IPS DF 6.9 (cell line): ENCODE results near the gene GIPC2.

ENCODE experiments used
- DNase-seq: peaks from one replicate; pipeline ENCODE4 v3.0.0-alpha.2; 2013; ENCODE audit warnings: low read depth, low spot score
- H3K27ac ChIP-seq: one replicate; pipeline ENCODE4 v1.5.1; 2013; ENCODE audit warnings: low read length, control low read depth
- H3K27me3 ChIP-seq: 2 replicates; pipeline ENCODE4 v1.6.1; 2013; ENCODE audit warnings: mild to moderate bottlenecking, low read length; ENCODE audit not compliant: control insufficient read depth, insufficient read depth
- H3K36me3 ChIP-seq: 2 replicates; pipeline ENCODE4 v1.6.1; 2013; ENCODE audit warnings: low read length; ENCODE audit not compliant: control insufficient read depth, insufficient read depth
- H3K4me1 ChIP-seq: 2 replicates; pipeline ENCODE4 v1.6.1; 2013; ENCODE audit warnings: low read length; ENCODE audit not compliant: control insufficient read depth, insufficient read depth
- H3K4me3 ChIP-seq: 2 replicates; pipeline ENCODE4 v1.5.1; 2013; ENCODE audit warnings: mild to moderate bottlenecking, low read length
- H3K9me3 ChIP-seq: 2 replicates; pipeline ENCODE4 v1.6.1; 2013; ENCODE audit warnings: low read length, inconsistent platforms; ENCODE audit not compliant: control insufficient read depth, insufficient read depth
- WGBS: extraction: QIAGEN DNeasy Blood & Tissue Kit; methylation state at CpG from one replicate; pipeline ENCODE4 v1.1.7; 2013; ENCODE audit warnings: mixed read lengths, missing lambda C conversion rate; ENCODE audit not compliant: insufficient read length, insufficient coverage; 5-methylcytosine and 5-hydroxymethylcytosine counted together

GIPC2 gene

GRCh38 chr1:78036450-78036849, 9.3 kb upstream of the GIPC2 start:
- Histone ChIP-seq H3K27ac (no peak overlapping the region), H3K36me3 (no peaks in the 10 kb centered on the region), H3K4me3 (no peak overlapping the region), H3K4me1 (no peaks in the 10 kb centered on the region), H3K9me3 (no peaks in the 10 kb centered on the region), H3K27me3 (no peaks in the 10 kb centered on the region)
- no CpG with 5 or more reads among the region's 5 CpGs for WGBS
- no peak for DNase-seq

DNA sequence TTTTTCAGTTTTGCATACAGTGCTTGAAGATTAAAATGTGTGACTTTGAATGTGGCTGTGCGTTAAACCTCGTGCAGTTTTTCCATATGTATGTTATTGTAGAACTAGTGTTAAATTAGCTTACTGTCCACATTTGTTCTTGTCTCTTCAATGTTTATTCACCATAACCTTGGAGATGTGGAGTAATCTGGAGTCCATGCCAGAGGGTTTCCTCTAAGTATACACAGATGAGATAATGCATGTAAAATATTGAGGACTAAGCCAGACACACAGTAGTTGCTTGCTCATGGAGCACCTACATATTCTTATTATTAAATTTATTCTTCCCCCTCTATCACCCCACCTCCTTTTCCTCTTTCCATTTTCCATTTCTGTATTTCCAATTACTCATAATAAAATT, 7.7 kb upstream of the GIPC2 start:
- no CpG with 5 or more reads among the region's 2 CpGs for WGBS
- Histone ChIP-seq H3K9me3 (no peaks in the 10 kb centered on the region), H3K27ac (no peak overlapping the region), H3K36me3 (no peaks in the 10 kb centered on the region), H3K27me3 (no peaks in the 10 kb centered on the region), H3K4me3 (no peak overlapping the region), H3K4me1 (no peaks in the 10 kb centered on the region)
- no peak for DNase-seq

GRCh38 chr1:78038491-78038939, 7.3 kb upstream of the GIPC2 start:
- no peaks in the 10 kb centered on the region for H3K9me3 ChIP-seq
- no peaks in the 10 kb centered on the region for H3K36me3 ChIP-seq
- H3K4me1 ChIP-seq, result no peaks in the 10 kb centered on the region
- no peak overlapping the region for H3K27ac ChIP-seq
- H3K4me3 ChIP-seq, result no peak overlapping the region
- no peaks in the 10 kb centered on the region for H3K27me3 ChIP-seq
- no peak for DNase-seq

DNA sequence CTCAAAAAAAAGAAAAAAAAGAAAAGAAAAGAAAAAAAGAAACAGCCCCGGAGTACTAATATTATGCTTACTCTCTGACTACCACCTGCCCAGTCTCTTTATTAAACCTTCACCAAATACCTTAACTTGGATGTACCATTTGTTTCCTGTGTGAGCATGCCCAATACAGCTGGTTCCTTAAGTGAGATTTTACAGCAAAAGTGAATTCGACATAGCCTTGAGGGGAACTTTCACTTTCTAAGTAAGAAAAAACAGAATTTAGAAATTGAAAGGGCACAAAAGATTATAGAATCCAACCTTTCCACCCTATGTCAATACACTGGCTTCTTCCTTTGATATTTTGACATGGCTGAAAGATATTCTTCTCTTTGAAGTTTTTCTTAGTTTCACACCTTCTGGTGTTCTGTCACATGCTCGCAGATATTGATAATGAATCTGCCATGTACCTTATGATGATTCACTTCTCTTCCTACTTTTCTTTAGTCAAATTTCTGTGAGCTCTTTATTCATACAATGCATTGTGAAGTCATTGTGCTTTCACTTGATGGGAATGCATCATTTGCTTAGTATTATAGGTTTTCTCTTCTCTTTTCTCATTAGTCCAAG, 5.2 kb upstream of the GIPC2 start:
- Histone ChIP-seq H3K9me3 (no peaks in the 10 kb centered on the region), H3K4me3 (no peak overlapping the region), H3K4me1 (no peaks in the 10 kb centered on the region; the same call in 1 of the 2 replicates), H3K36me3 (no peaks in the 10 kb centered on the region), H3K27me3 (no peaks in the 10 kb centered on the region), H3K27ac (no peak overlapping the region)
- no peak for DNase-seq
- WGBS, result no CpG with 5 or more reads among the region's 3 CpGs

GRCh38 chr1:78043436-78043835, 2.3 kb upstream of the GIPC2 start:
- Histone ChIP-seq H3K4me1 (no peaks in the 10 kb centered on the region; the same call in 1 of the 2 replicates), H3K27me3 (peaks cover 5% of the 10 kb centered on the region; the same call in 1 of the 2 replicates), H3K36me3 (no peaks in the 10 kb centered on the region), H3K9me3 (no peaks in the 10 kb centered on the region), H3K4me3 (no peak overlapping the region), H3K27ac (no peak overlapping the region)
- WGBS, result no CpG with 5 or more reads among the region's 3 CpGs
- DNase-seq, result no peak

- WGBS, result no CpG with 5 or more reads among the region's 14 CpGs
- Histone ChIP-seq H3K9me3 (no peaks in the 10 kb centered on the region), H3K4me1 (no peaks in the 10 kb centered on the region; the same call in 1 of the 2 replicates), H3K36me3 (no peaks in the 10 kb centered on the region), H3K4me3 (peak overlapping the region; percentile 55; the same call in 1 of the 2 replicates), H3K27ac (no peak overlapping the region), H3K27me3 (peaks cover 5% of the 10 kb centered on the region; the same call in 1 of the 2 replicates)
- no peak for DNase-seq
Observed at GRCh38 chr1:78044796-78045562, 787 bp upstream of the GIPC2 start.

DNA sequence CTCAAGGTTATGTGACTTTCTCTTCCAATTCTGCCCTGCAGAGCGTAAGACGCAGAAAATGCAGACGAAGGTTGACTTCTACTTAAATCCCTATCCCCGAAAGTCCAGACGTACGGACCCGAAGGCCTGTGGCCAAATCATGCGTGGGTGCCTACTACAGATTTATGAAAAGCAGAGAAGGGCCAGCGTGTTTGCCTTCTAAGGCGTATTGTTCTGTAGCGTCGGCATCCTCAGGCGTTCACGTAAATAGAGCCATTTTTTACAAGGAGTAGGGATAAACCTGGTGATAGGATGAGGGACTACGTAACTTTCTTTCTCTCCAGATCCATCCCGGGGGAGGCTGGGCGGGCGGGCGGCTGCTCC, 222 bp upstream of the GIPC2 start:
- Histone ChIP-seq H3K27ac (no peak overlapping the region), H3K4me3 (peak overlapping the region; percentile 55; the same call in 1 of the 2 replicates), H3K4me1 (no peaks in the 10 kb centered on the region; the same call in 1 of the 2 replicates), H3K9me3 (no peaks in the 10 kb centered on the region), H3K27me3 (peaks cover 5% of the 10 kb centered on the region; the same call in 1 of the 2 replicates), H3K36me3 (no peaks in the 10 kb centered on the region)
- DNase-seq, result no peak
- no CpG with 5 or more reads among the region's 19 CpGs for WGBS

DNA sequence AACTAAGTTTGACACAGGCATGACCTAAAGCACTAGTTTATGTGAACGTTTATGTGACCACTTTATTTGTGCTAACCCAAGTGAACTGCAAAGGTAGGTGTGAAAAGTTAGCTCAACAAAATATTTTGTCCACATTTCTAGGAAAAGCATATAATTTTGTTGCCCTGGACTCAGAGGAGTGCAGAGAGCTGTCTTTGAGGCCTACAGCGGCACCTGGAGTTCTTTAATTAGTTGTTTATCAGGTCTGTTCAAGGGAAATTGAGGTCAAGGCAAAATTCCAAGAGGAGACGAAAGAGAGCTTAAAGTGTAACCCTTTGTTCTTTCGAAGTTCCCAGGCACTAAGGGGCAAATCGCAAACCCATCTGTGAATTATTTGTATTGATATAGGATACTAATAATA, 1.3 kb downstream of the GIPC2 start:
- Histone ChIP-seq H3K9me3 (no peaks in the 10 kb centered on the region), H3K36me3 (no peaks in the 10 kb centered on the region), H3K4me3 (no peak overlapping the region), H3K27ac (no peak overlapping the region), H3K4me1 (peaks cover 1% of the 10 kb centered on the region), H3K27me3 (peaks cover 5% of the 10 kb centered on the region; the same call in 1 of the 2 replicates)
- no CpG with 5 or more reads among the region's 5 CpGs for WGBS
- no peak for DNase-seq

DNA sequence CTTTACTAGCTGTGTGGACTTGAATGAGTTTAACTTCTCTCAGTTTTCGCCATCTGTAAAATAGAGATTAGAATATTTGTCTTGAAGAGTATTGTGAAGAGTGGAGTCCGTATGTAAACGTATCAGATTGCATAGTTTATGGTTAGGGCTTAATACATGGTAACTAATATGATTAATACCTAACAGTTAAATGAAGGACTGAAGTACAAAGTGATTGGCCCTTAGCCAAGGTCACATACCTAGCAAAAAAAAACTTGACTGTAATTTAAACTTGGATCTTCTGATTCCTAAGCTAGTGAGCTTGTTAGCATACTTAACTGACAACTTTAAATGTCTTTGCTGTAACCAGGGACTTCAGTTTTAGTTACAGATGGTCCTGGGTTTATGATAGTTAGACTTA, 1.9 kb downstream of the GIPC2 start:
- H3K4me1 ChIP-seq, result peaks cover 1% of the 10 kb centered on the region
- H3K27me3 ChIP-seq, result peaks cover 5% of the 10 kb centered on the region; the same call in 1 of the 2 replicates
- no CpG with 5 or more reads among the region's 3 CpGs for WGBS
- H3K27ac ChIP-seq, result no peak overlapping the region
- no peak overlapping the region for H3K4me3 ChIP-seq
- H3K36me3 ChIP-seq, result no peaks in the 10 kb centered on the region
- H3K9me3 ChIP-seq, result no peaks in the 10 kb centered on the region
- no peak for DNase-seq

DNA sequence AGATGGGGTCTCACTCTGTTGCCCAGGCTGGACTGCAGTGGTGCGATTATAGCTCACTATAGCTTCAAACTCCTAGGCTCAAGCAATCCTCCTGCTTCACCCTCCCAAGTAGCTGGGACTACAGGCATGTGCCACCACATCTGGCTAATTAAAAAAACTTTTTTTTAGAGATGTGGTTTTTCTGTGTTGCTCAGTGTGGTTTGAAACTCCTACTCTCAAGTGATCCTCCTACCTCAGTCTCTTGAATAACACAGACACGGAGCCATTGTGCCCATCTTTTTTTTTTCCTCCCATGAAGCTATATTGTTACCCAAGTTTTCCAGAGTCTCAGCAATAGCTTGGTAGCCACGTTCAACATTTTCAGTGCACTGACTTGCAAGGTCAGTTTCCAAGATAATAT, 2.7 kb downstream of the GIPC2 start:
- Histone ChIP-seq H3K4me3 (no peak overlapping the region), H3K36me3 (no peaks in the 10 kb centered on the region), H3K9me3 (no peaks in the 10 kb centered on the region), H3K27me3 (peaks cover 5% of the 10 kb centered on the region; the same call in 1 of the 2 replicates), H3K4me1 (peaks cover 1% of the 10 kb centered on the region), H3K27ac (no peak overlapping the region)
- no CpG with 5 or more reads among the region's 3 CpGs for WGBS
- DNase-seq, result no peak
